ENCODE data around the gene KCNG4.

KCNG4 gene

GRCh38 chr16:84182680-84183571 is 56.9 kb downstream of the KCNG4 start:
- no peak for DNase-seq

- no peak for DNase-seq
These were observed 57.7 kb downstream of the KCNG4 start for GRCh38 chr16:84182104-84182503.

GRCh38 chr16:84181144-84181915 is 58.5 kb downstream of the KCNG4 start:
- DNase-seq = no peak

GRCh38 chr16:84180519-84181140 is 59.2 kb downstream of the KCNG4 start:
- no peak for DNase-seq

- DNase-seq = no peak
These were observed 60.0 kb downstream of the KCNG4 start for GRCh38 chr16:84179612-84180320.

GRCh38 chr16:84178892-84179611 is 60.8 kb downstream of the KCNG4 start:
- DNase-seq = no peak

GRCh38 chr16:84178146-84178765 is 61.6 kb downstream of the KCNG4 start:
- DNase-seq = no peak

GRCh38 chr16:84177741-84178073 is 62.1 kb downstream of the KCNG4 start:
- DNase-seq = no peak

- no peak for DNase-seq
These were observed 63.4 kb downstream of the KCNG4 start for GRCh38 chr16:84176192-84177053.

GRCh38 chr16:84175350-84176081 is 64.3 kb downstream of the KCNG4 start:
- DNase-seq = no peak

- no peak for DNase-seq
These were observed 65.4 kb downstream of the KCNG4 start for GRCh38 chr16:84174396-84174795.

- no peak for DNase-seq
These were observed 70.0 kb downstream of the KCNG4 start for GRCh38 chr16:84169765-84170310.

Data from NCI-H1436 treated with DMSO at 0.1 percent for 48 hours (cell line).